DOHH2 (cell line): ENCODE results near the gene NUP35.

ENCODE experiments used
- EZH2phosphoT487 ChIP-seq: fragments of 200-600 bp; sonication (generic); IDR thresholded peaks from 2 replicates; pipeline ENCODE4 v1.6.1; 2017; ENCODE audit warnings: borderline replicate concordance, mild to moderate bottlenecking, antibody characterized with exemption, low read length, moderate library complexity, mixed read lengths
- TF ChIP-seq, protein P1 (sequence below): fragments of 200-600 bp; sonication (generic); IDR thresholded peaks from one replicate; pipeline ENCODE4 v1.5.1; 2014; ENCODE audit warnings: antibody characterized with exemption, mild to moderate bottlenecking, low read depth, low read length; ENCODE audit not compliant: poor library complexity, severe bottlenecking

DNA sequence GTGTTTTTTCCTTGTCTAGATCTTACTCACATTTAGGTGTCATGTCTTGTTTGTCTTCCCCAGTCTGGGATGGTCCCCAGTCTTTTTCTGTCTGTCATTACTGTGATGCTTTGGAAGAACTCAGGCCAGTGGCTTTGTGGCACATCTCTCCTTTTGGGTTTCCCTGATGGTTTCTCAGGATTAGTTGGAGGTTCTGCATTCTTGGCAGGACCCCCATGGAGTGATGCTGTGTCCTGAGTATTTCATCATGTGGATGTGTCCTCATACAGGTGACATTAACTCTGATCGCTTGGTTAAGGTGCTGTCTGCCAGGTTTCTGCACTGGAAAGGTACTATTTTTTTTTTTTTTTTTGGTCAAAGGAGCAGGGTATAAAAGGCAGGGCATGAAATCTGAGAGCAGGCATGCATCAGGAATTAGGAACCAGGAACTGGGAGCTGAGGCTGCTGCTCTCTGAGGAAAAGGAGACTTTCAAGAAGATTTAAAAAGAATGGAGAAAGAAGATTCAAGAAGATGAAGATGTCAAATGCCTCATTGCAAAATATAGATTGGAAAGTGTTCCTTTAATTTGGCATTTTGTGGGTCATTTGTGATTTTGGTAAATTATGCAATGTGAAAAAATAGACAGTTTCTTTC, 85.3 kb downstream of the NUP35 start:
- TF ChIP-seq, protein P1, sequence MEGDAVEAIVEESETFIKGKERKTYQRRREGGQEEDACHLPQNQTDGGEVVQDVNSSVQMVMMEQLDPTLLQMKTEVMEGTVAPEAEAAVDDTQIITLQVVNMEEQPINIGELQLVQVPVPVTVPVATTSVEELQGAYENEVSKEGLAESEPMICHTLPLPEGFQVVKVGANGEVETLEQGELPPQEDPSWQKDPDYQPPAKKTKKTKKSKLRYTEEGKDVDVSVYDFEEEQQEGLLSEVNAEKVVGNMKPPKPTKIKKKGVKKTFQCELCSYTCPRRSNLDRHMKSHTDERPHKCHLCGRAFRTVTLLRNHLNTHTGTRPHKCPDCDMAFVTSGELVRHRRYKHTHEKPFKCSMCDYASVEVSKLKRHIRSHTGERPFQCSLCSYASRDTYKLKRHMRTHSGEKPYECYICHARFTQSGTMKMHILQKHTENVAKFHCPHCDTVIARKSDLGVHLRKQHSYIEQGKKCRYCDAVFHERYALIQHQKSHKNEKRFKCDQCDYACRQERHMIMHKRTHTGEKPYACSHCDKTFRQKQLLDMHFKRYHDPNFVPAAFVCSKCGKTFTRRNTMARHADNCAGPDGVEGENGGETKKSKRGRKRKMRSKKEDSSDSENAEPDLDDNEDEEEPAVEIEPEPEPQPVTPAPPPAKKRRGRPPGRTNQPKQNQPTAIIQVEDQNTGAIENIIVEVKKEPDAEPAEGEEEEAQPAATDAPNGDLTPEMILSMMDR: no peak
- no peak for TF ChIP-seq EZH2phosphoT487
